ENCODE data around the gene TANC1.

DNA sequence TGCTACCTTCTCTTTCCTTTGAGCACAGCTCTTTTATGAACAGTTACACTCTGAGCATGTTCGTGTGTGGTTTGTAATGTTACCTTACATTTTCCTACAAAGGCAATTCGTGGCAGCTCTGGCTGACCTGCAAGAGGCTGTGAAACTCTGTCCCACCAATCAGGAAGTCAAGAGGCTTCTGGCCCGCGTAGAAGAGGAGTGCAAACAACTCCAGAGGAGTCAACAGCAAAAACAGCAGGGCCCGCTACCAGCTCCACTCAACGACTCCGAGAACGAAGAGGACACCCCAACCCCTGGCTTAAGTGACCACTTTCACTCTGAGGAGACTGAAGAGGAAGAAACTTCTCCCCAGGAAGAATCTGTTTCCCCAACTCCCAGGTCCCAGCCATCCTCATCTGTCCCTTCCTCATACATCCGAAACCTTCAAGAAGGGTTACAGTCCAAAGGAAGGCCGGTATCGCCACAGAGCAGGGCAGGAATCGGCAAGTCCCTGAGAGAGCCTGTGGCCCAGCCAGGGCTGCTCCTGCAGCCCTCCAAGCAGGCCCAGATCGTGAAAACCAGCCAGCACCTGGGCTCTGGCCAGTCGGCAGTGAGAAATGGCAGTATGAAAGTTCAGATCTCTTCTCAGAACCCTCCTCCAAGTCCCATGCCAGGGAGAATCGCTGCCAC, 261.2 kb downstream of the TANC1 start:
- TF ChIP-seq, protein P1, sequence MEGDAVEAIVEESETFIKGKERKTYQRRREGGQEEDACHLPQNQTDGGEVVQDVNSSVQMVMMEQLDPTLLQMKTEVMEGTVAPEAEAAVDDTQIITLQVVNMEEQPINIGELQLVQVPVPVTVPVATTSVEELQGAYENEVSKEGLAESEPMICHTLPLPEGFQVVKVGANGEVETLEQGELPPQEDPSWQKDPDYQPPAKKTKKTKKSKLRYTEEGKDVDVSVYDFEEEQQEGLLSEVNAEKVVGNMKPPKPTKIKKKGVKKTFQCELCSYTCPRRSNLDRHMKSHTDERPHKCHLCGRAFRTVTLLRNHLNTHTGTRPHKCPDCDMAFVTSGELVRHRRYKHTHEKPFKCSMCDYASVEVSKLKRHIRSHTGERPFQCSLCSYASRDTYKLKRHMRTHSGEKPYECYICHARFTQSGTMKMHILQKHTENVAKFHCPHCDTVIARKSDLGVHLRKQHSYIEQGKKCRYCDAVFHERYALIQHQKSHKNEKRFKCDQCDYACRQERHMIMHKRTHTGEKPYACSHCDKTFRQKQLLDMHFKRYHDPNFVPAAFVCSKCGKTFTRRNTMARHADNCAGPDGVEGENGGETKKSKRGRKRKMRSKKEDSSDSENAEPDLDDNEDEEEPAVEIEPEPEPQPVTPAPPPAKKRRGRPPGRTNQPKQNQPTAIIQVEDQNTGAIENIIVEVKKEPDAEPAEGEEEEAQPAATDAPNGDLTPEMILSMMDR (conservative IDR thresholded peaks at IDR 0.05 in 1 of 2, IDR thresholded peaks at IDR 0.05 in 1 of 2; ENCODE audit: extremely low read depth in 1 of 2, insufficient read depth in 1 of 2, low read depth in 1 of 2, low read length in 2 of 2), result no peak
- TF ChIP-seq EZH2 (IDR thresholded peaks at IDR 0.05; ENCODE audit: borderline replicate concordance, low read length), result no peak
